Stimulated activated naive CD8-positive, alpha-beta T cell treated with anti-CD3 and anti-CD28 coated beads, Interleukin-15, Interleukin-2, amounts not matched to agents 100 ng/mL and 50 ng/mL, for 24 hours (primary cell): Measurements from ENCODE around the gene ADORA2A.

Experiments used
- H3K27ac Mint-ChIP-seq: one replicate; pipeline ENCODE4 v1.8.0; 2021; ENCODE audit warnings: mild to moderate bottlenecking, mixed read lengths
- H3K27me3 Mint-ChIP-seq: one replicate; pipeline ENCODE4 v1.8.0; 2021; ENCODE audit warnings: mixed read lengths
- H3K36me3 Mint-ChIP-seq: one replicate; pipeline ENCODE4 v1.8.0; 2021; ENCODE audit warnings: low read depth, mixed read lengths
- H3K4me1 Mint-ChIP-seq: one replicate; pipeline ENCODE4 v1.8.0; 2021; ENCODE audit warnings: low read depth, mixed read lengths
- H3K4me3 Mint-ChIP-seq: one replicate; pipeline ENCODE4 v1.8.0; 2021; ENCODE audit warnings: mild to moderate bottlenecking, mixed read lengths
- H3K9me3 Mint-ChIP-seq: one replicate; pipeline ENCODE4 v1.8.0; 2021; ENCODE audit warnings: mixed read lengths

The ADORA2A gene

DNA sequence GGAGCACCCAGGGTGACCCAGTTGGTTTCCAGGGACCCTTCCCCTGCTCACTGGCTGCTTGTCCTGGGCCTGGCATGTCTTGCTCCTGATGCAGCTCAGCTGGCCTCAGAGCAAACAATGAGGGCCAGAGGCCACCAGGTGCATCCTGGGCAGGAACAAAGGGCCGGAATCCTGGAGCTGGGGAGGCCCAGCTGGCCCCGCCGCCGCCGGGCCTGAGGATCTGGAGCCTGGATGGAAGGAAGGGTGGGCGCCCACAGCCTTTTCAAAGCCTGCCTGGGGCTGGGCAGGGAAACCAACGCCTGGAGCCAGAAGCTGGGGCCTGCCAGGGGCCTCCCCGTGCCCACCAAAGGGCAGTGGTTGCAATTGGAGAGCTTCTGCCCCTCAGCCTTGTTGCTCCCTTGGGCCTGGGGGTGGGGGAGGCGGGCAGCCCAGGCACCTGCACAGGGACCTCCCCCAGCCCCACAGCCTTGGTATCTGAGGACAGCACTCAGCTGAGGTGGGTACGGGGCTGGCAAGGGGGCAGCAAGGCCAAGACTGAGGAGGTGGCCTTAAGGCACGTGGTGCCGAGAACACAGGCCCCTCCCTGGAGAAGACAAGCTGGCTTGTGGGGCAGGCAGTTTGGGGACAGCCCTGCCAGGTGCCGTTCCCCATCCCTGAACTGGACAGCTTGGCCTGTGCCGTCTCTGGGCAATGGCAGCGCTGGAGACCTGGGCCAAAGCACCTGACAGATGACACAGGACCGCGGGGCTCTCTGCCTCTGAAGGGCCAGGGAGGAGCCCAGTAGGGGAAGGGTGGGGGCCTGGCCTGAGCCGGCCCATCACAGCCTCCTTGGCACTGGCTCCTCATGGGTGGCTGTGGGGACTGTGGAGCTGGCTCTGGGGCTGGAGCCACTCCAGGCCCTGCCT, 7.1 kb upstream of the ADORA2A start:
- Mint-ChIP-seq H3K4me3 (no peak overlapping the region), H3K27ac (no peak overlapping the region), H3K4me1 (peaks cover 9% of the 10 kb centered on the region), H3K9me3 (no peaks in the 10 kb centered on the region), H3K27me3 (no peaks in the 10 kb centered on the region), H3K36me3 (peaks cover 2% of the 10 kb centered on the region)

DNA sequence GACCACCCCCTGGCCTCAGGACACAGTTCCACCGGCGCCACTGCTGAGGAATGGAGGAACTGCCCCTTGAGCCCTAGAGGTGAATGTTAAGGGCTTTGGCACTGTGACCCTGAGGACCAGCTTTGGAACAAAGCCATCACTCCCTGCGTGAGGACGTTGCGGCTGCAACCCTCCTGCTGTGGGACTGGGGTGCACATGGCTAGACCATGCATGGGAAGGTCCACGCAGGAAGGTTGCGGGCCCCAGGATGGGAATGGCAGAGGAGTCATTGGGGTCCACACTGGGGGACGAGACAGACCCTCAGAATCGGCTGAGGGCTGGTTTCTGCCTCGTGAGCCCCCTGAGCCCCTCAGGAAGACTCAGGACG, 6.4 kb upstream of the ADORA2A start:
- no peak overlapping the region for H3K27ac Mint-ChIP-seq
- peaks cover 4% of the 10 kb centered on the region for H3K36me3 Mint-ChIP-seq
- H3K4me3 Mint-ChIP-seq = no peak overlapping the region
- H3K27me3 Mint-ChIP-seq = no peaks in the 10 kb centered on the region
- no peaks in the 10 kb centered on the region for H3K9me3 Mint-ChIP-seq
- peaks cover 16% of the 10 kb centered on the region for H3K4me1 Mint-ChIP-seq

DNA sequence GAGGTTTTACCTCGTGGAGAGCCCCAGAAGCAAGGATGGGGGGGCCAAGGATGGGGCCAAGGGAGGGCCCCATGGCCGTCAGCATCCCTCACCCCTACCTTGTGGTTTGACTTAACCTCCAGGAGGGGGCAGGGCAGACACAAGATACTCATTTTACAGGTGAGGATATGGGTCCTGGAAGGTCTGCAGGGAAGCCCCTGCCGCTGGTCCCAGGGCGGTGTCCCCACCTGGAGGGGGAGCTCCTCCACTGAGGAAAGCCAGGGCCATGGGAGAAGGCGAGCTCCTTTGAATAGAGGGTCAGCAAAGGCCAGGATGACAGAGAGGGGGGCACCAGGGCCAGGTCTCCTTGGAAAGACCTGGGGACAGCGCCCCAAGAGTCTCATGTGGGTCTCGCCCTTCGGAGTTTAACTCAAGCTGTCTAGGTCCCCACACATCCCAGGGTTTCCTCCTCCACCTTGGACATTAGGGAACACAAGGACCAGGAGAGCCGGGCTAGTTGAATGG, 5.9 kb upstream of the ADORA2A start:
- Mint-ChIP-seq H3K27ac (no peak overlapping the region), H3K27me3 (no peaks in the 10 kb centered on the region), H3K4me3 (no peak overlapping the region), H3K36me3 (peaks cover 4% of the 10 kb centered on the region), H3K4me1 (peaks cover 21% of the 10 kb centered on the region), H3K9me3 (no peaks in the 10 kb centered on the region)

DNA sequence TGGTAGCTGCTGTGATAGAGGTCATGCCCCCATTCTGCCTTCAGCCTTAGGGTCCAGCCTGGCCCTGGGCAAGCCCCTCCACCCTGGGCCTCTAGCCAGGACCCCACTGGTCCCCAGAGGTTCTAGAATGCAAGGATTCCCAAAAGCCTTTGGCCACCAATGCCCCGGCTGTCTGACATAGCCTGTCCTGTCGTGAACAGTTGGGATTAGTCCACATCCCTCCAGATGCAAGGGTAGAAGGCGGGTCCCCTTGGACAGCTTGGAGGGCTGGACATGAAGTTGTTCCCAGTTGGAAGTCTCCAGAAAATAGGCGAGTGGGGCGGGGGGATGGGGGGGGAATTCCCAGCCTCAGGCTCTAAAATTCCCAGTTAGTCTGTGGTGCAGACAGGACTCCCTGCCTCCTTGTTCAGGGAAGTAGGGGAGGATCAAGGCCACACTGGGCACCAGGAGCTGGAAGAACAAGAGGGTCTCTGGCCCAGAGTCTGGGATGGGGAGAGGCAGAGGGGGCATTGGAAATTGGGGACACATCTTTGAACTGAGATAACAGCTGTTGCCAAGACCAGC, 5.2 kb upstream of the ADORA2A start:
- peaks cover 4% of the 10 kb centered on the region for H3K36me3 Mint-ChIP-seq
- H3K27me3 Mint-ChIP-seq = no peaks in the 10 kb centered on the region
- H3K4me3 Mint-ChIP-seq = peak overlapping the region; percentile 69
- H3K9me3 Mint-ChIP-seq = no peaks in the 10 kb centered on the region
- H3K27ac Mint-ChIP-seq = no peak overlapping the region
- H3K4me1 Mint-ChIP-seq = peaks cover 28% of the 10 kb centered on the region

DNA sequence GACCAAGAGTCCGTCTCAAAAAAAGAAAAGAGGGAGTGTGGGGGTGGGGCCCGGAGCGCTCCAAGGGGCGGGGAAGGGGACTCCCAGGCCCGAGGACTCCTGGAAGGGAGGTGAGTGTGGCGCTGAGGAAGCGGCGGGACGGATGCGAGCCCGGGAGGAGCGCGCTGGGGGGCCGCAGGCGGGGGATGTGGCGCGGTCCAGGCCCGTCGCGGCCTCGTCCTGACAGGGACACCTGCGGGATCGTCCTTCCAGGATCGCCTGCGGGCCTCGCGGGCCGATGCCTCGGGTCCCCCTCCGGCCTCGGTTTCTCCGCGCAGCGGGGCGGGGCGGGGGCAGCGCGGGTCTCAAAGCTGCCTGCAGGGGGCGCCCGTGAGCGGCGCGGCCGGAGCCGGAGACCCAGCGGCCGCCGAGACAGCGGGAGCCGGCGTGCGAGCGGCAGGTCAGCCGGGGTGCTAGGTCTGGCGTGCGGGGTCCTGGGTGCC, 3.8 kb upstream of the ADORA2A start:
- Mint-ChIP-seq H3K4me3 (peak overlapping the region; percentile 69), H3K36me3 (peaks cover 9% of the 10 kb centered on the region), H3K4me1 (peaks cover 32% of the 10 kb centered on the region), H3K27ac (peak overlapping the region; percentile 68), H3K27me3 (no peaks in the 10 kb centered on the region), H3K9me3 (no peaks in the 10 kb centered on the region)

DNA sequence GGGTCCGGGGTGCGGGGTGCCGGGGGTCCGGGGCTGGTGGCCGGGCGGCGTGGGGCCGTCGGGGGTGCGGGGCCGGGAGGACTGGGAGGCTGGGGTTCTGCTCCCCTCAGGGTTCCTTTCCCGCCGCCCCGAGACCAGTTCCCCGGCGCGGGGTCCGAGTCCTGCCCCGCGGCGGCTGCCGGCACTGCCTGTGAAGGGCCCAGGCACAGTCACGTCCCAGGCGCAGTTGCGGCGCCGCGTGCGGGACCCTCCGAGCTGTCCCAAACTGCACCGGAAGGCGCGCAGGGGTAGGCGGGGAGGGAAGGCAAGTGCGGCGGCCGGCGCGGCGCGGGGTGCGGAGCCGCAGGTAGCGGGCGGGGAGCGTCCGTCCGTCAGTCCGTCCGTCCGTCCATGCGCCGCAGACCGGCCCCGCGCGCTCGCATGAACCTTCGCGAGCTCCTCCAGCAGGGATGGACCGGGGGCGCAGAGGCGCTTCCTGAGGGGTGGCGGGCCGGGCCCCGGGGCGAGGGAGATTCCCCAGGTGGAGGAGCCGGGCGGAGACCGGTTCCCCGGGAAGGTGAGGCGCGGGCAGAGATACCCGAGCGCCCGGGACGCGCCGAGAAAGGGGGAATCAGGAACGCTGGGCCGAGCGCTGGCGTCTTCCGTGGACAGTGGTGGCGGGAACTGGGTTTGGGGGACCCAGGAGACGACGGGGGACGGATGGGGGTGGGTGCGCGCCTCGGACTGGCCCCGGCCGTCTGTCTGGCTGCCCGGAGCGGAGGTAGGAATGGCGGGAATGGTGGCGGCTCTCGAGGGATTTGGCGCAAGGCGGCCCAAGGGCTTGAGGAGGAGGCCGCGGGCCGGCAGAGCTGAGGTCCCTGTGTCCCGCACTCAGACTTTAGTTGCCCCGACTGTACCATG, 3.1 kb upstream of the ADORA2A start:
- Mint-ChIP-seq H3K9me3 (no peaks in the 10 kb centered on the region), H3K36me3 (peaks cover 11% of the 10 kb centered on the region)

DNA sequence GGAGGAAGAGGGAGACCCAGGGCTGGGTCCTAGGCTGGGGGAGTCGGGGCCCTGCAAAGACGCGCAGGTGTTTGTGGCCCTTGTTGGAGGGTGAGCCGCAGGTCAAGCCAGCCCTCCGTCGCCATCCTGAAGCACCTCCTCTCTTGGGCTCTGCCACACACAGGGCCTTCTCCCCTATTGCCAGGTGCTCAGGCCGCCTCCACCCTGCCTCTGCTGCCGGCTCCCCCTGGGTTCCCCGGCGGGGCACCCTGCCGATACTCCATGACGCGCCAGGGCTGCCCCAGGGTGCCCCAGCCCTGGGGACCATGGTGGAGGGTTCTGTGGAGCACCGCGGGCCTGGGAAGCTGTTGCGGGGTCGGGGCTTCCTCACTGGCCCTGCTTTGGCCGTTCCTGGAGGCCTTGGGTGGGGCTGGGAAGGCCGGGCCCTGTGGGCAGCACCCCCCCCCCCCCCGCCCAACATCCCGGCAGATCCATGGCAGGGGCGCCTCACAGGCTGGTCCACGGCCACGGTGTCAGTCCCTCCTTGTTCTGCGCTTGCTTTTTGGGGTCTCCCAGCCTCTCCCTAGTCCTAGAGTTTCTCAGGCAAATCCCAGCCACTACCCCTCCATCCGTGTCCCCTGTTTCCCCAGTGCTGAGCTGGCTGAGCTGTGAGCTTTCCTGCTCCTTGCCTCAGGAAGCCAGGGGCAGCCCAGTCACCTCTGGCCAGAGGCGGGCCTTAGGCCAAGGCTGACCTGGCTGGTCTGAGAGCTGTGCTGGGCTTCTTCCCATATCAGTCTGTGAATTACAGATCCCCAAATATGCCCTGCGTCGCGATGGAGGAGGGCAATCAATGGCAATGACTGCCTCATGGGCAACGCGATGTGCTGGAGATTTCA, 2.3 kb upstream of the ADORA2A start:
- H3K27me3 Mint-ChIP-seq = no peaks in the 10 kb centered on the region

More for the DNA sequence above, 3.1 kb upstream of the ADORA2A start:
- H3K4me3 Mint-ChIP-seq = peak overlapping the region; percentile 83
- H3K4me1 Mint-ChIP-seq = peaks cover 36% of the 10 kb centered on the region
- no peaks in the 10 kb centered on the region for H3K27me3 Mint-ChIP-seq
- H3K27ac Mint-ChIP-seq = peak overlapping the region; percentile 80

DNA sequence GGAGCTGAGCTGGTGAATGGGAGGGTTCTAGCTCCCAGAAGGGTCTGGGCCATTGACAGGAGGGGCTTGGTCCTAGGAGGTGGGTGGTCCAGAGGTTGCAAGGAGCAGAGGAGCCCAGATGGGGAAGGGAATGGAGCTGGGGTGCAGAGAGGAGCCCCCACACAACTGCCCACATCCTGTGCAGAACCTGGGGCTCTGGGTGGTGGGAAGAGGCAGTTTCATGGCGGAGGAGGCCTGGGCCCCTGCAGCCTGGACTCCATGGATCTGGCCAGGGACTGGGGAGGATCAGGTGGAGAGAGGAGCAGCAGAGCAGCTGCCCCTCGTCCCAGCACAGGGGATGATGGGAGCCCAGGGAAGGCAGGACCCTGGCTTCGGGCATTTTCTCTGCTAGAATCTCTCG, 963 bp upstream of the ADORA2A start:
- H3K27ac Mint-ChIP-seq = peak overlapping the region; percentile 95
- H3K27me3 Mint-ChIP-seq = no peaks in the 10 kb centered on the region
- H3K4me3 Mint-ChIP-seq = peak overlapping the region; percentile 89
- H3K4me1 Mint-ChIP-seq = peaks cover 55% of the 10 kb centered on the region
- H3K36me3 Mint-ChIP-seq = peaks cover 15% of the 10 kb centered on the region
- H3K9me3 Mint-ChIP-seq = no peaks in the 10 kb centered on the region

More for the DNA sequence above, 2.3 kb upstream of the ADORA2A start:
- H3K36me3 Mint-ChIP-seq = peaks cover 11% of the 10 kb centered on the region
- no peaks in the 10 kb centered on the region for H3K9me3 Mint-ChIP-seq
- H3K27ac Mint-ChIP-seq = peak overlapping the region; percentile 95
- peaks cover 45% of the 10 kb centered on the region for H3K4me1 Mint-ChIP-seq
- peak overlapping the region; percentile 89 for H3K4me3 Mint-ChIP-seq

DNA sequence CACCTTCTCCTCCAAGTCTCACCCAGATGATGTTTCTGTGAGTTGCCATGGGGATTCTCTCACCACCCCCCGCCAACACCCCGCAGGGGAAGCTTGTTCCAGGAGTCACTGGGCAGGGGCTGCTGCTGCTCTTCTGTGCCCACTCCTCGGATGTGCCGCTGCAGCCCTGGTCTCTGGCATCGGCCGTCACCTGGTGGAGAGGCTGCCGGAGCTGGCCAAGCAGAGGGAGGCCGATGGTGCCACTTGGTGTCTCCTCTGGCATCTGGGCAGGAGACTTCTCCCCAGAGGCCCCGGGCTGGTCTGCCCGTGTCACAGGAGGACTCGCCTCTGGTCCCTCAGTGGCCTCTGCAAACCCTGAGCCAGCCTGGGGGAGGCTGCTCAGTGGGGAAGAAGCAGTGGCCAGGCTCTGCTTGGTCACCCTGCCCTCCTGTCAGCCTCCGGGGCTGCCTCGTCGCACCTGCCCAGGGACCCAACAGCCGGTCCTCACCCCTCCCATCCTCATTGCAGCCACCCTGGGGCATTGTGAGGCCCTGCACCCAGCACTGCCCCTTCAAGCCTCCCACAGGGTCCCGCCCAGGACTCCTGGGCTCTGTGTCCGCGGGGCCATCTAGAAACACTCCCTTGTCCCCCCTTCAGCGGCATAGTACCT, 424 bp upstream of the ADORA2A start:
- H3K4me3 Mint-ChIP-seq = peak overlapping the region; percentile 89
- peak overlapping the region; percentile 95 for H3K27ac Mint-ChIP-seq
- peaks cover 19% of the 10 kb centered on the region for H3K36me3 Mint-ChIP-seq
- peaks cover 59% of the 10 kb centered on the region for H3K4me1 Mint-ChIP-seq
- H3K27me3 Mint-ChIP-seq = no peaks in the 10 kb centered on the region
- no peaks in the 10 kb centered on the region for H3K9me3 Mint-ChIP-seq

DNA sequence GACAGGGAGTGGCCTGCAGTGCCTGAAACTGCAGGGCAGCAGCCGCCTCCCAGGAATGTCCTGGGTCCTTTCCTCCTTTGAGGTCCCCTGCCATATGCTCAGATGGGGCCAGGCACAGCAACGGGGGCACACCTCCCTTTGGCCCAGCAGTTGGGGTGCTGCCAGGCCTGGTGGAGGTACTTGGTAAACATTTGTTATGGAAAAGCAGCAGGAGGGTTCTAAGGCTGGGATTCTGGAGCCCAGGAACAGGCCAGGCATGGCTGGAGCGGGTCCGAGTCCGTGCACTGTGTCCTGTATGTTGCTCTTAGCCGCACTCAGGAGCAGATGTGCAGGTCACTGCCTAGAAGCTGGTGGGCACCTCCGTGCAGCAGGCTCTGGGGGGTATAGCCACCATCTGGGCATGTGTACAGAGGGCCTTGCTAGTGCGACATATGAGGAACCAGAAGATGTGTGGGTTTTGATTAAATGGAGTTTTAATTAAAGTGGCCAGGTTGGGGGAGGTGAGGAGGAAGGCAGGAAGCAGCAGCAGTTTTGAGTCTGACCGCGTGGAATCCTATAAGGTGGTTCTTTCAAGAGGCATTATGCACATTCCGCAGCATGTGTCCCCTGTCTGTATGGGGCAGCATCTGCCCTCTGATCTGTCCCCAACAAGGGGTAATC, 1.5 kb downstream of the ADORA2A start:
- no peaks in the 10 kb centered on the region for H3K9me3 Mint-ChIP-seq
- H3K27me3 Mint-ChIP-seq = no peaks in the 10 kb centered on the region
- H3K36me3 Mint-ChIP-seq = peaks cover 22% of the 10 kb centered on the region
- H3K27ac Mint-ChIP-seq = peak overlapping the region; percentile 95
- peak overlapping the region; percentile 89 for H3K4me3 Mint-ChIP-seq
- peaks cover 75% of the 10 kb centered on the region for H3K4me1 Mint-ChIP-seq

DNA sequence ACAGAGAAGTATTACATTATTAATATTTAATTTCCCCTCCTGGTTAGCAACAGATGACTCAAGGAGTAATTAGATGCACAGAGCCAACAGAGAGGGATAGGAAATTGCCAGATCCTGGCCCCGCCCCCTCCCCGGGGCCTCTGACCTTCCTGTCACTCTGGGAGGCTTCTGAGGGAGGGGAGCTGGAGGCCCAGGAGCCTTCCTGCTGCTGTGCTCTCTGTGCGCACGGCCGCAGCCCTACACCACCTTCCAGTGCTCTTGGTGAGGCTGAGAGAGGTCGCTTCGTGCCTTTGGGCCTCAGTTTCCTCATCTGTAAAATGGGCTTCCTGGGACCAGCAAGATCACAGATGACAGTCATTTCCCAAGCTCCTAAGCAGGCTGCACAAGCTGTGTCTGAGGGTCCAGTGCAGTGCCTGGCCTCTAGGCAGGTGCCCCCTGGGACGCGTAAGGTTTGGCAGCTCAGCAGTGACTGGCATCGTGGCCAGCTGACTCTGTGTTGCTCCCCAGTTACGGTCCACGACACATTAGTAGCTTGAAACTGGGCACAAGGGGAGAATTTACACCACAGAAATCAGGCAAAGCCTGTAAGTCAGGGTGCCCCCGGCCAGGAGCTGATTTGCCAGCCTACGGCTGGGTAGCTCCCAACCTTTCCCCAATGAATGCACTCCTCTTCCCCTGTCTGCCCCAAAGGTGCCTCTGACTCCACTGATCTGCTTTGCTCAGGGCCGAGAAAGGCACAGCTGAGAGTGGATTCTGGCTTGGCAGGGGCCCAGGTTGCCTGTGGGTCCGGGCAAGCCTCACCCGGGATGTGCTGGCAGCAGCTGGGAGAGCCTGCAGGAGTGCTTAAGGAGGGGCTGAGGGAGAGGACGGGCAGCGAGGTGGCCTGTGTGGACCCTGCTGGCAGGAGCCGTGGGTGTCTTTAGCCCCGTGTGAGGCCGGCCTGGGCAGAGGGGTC, 2.3 kb downstream of the ADORA2A start:
- Mint-ChIP-seq H3K36me3 (peaks cover 26% of the 10 kb centered on the region), H3K27ac (peak overlapping the region; percentile 95), H3K4me1 (peaks cover 83% of the 10 kb centered on the region), H3K9me3 (no peaks in the 10 kb centered on the region), H3K27me3 (no peaks in the 10 kb centered on the region), H3K4me3 (peak overlapping the region; percentile 89)
